GM12892 (cell line): ENCODE measurements around the gene CA12.

ENCODE experiments used
- DNase-seq: peaks from one replicate; pipeline ENCODE4 v3.0.0; 2011; ENCODE audit not compliant: insufficient read length
- FAIRE-seq: peaks from 2 replicates; lab custom pipeline; 2011; peaks lifted over from hg19 to GRCh38; lab: Jason Lieb, UNC
- POLR2A ChIP-seq: IDR thresholded peaks from 2 replicates; pipeline ENCODE4 v1.6.1; 2011; ENCODE audit warnings: low read depth, low read length, control low read depth
- POLR2AphosphoS5 ChIP-seq: IDR thresholded peaks from 2 replicates; pipeline ENCODE4 v1.6.1; 2011; ENCODE audit warnings: low read depth, low read length, control low read depth
- TAF1 ChIP-seq: IDR thresholded peaks from 2 replicates; pipeline ENCODE4 v1.6.1; 2011; ENCODE audit warnings: low read depth, mild to moderate bottlenecking, control low read depth, low read length, borderline replicate concordance

Gene CA12

GRCh38 chr15:63382966-63383710 is 1.5 kb upstream of the CA12 start:
- TF ChIP-seq POLR2A (no peak), TAF1 (no peak), POLR2AphosphoS5 (no peak)
- DNase-seq (no peak), FAIRE-seq (no peak)

- no peak for DNase-seq
- TF ChIP-seq POLR2A: no peak
- TF ChIP-seq TAF1: no peak
- TF ChIP-seq POLR2AphosphoS5: no peak
- FAIRE-seq: no peak
These were observed 801 bp downstream of the CA12 start for GRCh38 chr15:63380808-63381282.

GRCh38 chr15:63380151-63380807 is 1.4 kb downstream of the CA12 start:
- DNase-seq (no peak), FAIRE-seq (no peak)
- TF ChIP-seq TAF1: no peak
- TF ChIP-seq POLR2A: no peak
- TF ChIP-seq POLR2AphosphoS5: no peak

- TF ChIP-seq TAF1 (no peak), POLR2AphosphoS5 (no peak), POLR2A (no peak)
- no peak for FAIRE-seq
- DNase-seq: no peak
These were observed 2.0 kb downstream of the CA12 start for GRCh38 chr15:63379492-63380150.

GRCh38 chr15:63378946-63379345 is 2.7 kb downstream of the CA12 start:
- TF ChIP-seq POLR2AphosphoS5 (no peak), POLR2A (no peak), TAF1 (no peak)
- no peak for DNase-seq
- no peak for FAIRE-seq

- TF ChIP-seq TAF1 (no peak), POLR2AphosphoS5 (no peak), POLR2A (no peak)
- FAIRE-seq (no peak), DNase-seq (no peak)
These were observed 6.7 kb downstream of the CA12 start for GRCh38 chr15:63374686-63375520.

- no peak for DNase-seq
- no peak for FAIRE-seq
- no peak for TF ChIP-seq TAF1
- no peak for TF ChIP-seq POLR2A
- TF ChIP-seq POLR2AphosphoS5: no peak
These were observed 7.6 kb downstream of the CA12 start for GRCh38 chr15:63373866-63374548.

- TF ChIP-seq POLR2AphosphoS5 (no peak), TAF1 (no peak), POLR2A (no peak)
- FAIRE-seq (no peak), DNase-seq (no peak)
These were observed 8.3 kb downstream of the CA12 start for GRCh38 chr15:63373330-63373729.

- DNase-seq: no peak
- FAIRE-seq: no peak
- TF ChIP-seq TAF1 (no peak), POLR2AphosphoS5 (no peak), POLR2A (no peak)
These were observed 8.9 kb downstream of the CA12 start for GRCh38 chr15:63372753-63373152.

- DNase-seq: no peak
- FAIRE-seq: no peak
- TF ChIP-seq POLR2AphosphoS5: no peak
- no peak for TF ChIP-seq TAF1
- no peak for TF ChIP-seq POLR2A
These were observed 9.5 kb downstream of the CA12 start for GRCh38 chr15:63372018-63372705.
